ENCODE data around the gene SH3RF1.

- TF ChIP-seq, protein P1, sequence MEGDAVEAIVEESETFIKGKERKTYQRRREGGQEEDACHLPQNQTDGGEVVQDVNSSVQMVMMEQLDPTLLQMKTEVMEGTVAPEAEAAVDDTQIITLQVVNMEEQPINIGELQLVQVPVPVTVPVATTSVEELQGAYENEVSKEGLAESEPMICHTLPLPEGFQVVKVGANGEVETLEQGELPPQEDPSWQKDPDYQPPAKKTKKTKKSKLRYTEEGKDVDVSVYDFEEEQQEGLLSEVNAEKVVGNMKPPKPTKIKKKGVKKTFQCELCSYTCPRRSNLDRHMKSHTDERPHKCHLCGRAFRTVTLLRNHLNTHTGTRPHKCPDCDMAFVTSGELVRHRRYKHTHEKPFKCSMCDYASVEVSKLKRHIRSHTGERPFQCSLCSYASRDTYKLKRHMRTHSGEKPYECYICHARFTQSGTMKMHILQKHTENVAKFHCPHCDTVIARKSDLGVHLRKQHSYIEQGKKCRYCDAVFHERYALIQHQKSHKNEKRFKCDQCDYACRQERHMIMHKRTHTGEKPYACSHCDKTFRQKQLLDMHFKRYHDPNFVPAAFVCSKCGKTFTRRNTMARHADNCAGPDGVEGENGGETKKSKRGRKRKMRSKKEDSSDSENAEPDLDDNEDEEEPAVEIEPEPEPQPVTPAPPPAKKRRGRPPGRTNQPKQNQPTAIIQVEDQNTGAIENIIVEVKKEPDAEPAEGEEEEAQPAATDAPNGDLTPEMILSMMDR (IDR thresholded peaks at IDR 0.05) = no peak
- TF ChIP-seq POLR2A (IDR thresholded peaks at IDR 0.05) = no peak
Observed at GRCh38 chr4:169185133-169185956, 85.4 kb downstream of the SH3RF1 start.

Data from uterus (tissue), 2 donors.